GM23248 (cell line): ENCODE data around the gene ABCC12. TPM values are rescaled to one million over a fixed set of nuclear protein-coding genes. Genes with fewer than 3 reads are reported as not detected.

Experiments
- DNase-seq: peaks from one replicate; pipeline ENCODE4 v3.0.0-alpha.2; 2015
- H2AFZ ChIP-seq: fragments of 200-600 bp; sonication (generic); 2 replicates; pipeline ENCODE4 v1.6.1; 2016; ENCODE audit warnings: antibody characterized with exemption
- H3F3A ChIP-seq: fragments of 200-600 bp; sonication (generic); 2 replicates; pipeline ENCODE4 v1.6.1; 2016; ENCODE audit warnings: mild to moderate bottlenecking, antibody characterized with exemption, mixed run types; ENCODE audit not compliant: insufficient read depth
- H3K27ac ChIP-seq: fragments of 200-600 bp; sonication (generic); 2 replicates; pipeline ENCODE4 v1.5.1; 2016; ENCODE audit warnings: mild to moderate bottlenecking
- H3K27me3 ChIP-seq: fragments of 200-600 bp; sonication (generic); replicated peaks from 2 replicates; pipeline ENCODE4 v1.6.1; 2016; ENCODE audit warnings: mild to moderate bottlenecking; ENCODE audit not compliant: insufficient read depth
- H3K36me3 ChIP-seq: fragments of 200-600 bp; sonication (generic); 2 replicates; pipeline ENCODE4 v1.6.1; 2016; ENCODE audit warnings: low read depth, mild to moderate bottlenecking
- H3K4me1 ChIP-seq: fragments of 200-600 bp; sonication (generic); 2 replicates; pipeline ENCODE4 v1.6.1; 2016; ENCODE audit warnings: mild to moderate bottlenecking; ENCODE audit not compliant: insufficient read depth
- H3K4me2 ChIP-seq: fragments of 200-600 bp; sonication (generic); one replicate; pipeline ENCODE4 v1.6.1; 2016; ENCODE audit warnings: mild to moderate bottlenecking; ENCODE audit not compliant: unreplicated experiment
- H3K4me3 ChIP-seq: fragments of 200-600 bp; sonication (generic); 2 replicates; pipeline ENCODE4 v1.5.1; 2016; ENCODE audit warnings: mild to moderate bottlenecking
- H3K79me2 ChIP-seq: fragments of 200-600 bp; sonication (generic); 2 replicates; pipeline ENCODE4 v1.6.1; 2016; ENCODE audit warnings: mild to moderate bottlenecking; ENCODE audit not compliant: insufficient read depth
- H3K9ac ChIP-seq: fragments of 200-600 bp; sonication (generic); 2 replicates; pipeline ENCODE4 v1.6.1; 2016; ENCODE audit warnings: mild to moderate bottlenecking
- H3K9me2 ChIP-seq: fragments of 200-600 bp; sonication (generic); 2 replicates; pipeline ENCODE4 v1.6.1; 2016; ENCODE audit warnings: mixed run types, mild to moderate bottlenecking, moderate library complexity; ENCODE audit not compliant: insufficient read depth
- H3K9me3 ChIP-seq: fragments of 200-600 bp; sonication (generic); one replicate; pipeline ENCODE4 v1.6.1; 2017; ENCODE audit warnings: low read depth
- H4K20me1 ChIP-seq: fragments of 200-600 bp; sonication (generic); 2 replicates; pipeline ENCODE4 v1.6.0; 2016; ENCODE audit not compliant: insufficient read depth
- EZH2 ChIP-seq: fragments of 200-600 bp; sonication (generic); IDR thresholded peaks from 2 replicates; pipeline ENCODE4 v1.6.1; 2018; ENCODE audit warnings: antibody characterized with exemption, mild to moderate bottlenecking; ENCODE audit not compliant: insufficient read depth, poor library complexity, severe bottlenecking
- EZH2phosphoT487 ChIP-seq: fragments of 200-600 bp; sonication (generic); IDR thresholded peaks from 2 replicates; pipeline ENCODE4 v1.6.1; 2018; ENCODE audit warnings: antibody characterized with exemption, moderate library complexity, mild to moderate bottlenecking, low read depth; ENCODE audit not compliant: insufficient read depth
- WGBS, 2 experiments: methylation state at CpG; one replicate each; pipeline ENCODE4 v1.1.6; 2015 to 2017; ENCODE audit warnings: low lambda C conversion rate in 2 of 2, low coverage in 1 of 2; ENCODE audit errors: missing lambda C conversion rate in 2 of 2; 5-methylcytosine and 5-hydroxymethylcytosine counted together
- in situ Hi-C: fragments of 300-500 bp; cut with MboI; formaldehyde crosslinking; loops from 2 replicates; pipeline ENCODE4 v1.15.0; 2020
- polyA plus RNA-seq: library from polyadenylated mRNA; unstranded; fragments of >200 nt; fragmentation: Nextera tagmentation; extraction: Ambion mirVana; gene quantifications from 2 replicates; pipeline ENCODE4 v1.2.1, GENCODE V29; 2016
- total RNA-seq: library from RNA; depleted of rRNA; stranded (reverse); fragments of >200 nt; shearing (Covaris generic); gene quantifications from 2 replicates; pipeline ENCODE4 v1.2.3, GENCODE V29; 2014; rRNA removed

The ABCC12 gene
- total and polyA plus RNA-seq, 2 experiments from 2014 or later, result not detected

DNA sequence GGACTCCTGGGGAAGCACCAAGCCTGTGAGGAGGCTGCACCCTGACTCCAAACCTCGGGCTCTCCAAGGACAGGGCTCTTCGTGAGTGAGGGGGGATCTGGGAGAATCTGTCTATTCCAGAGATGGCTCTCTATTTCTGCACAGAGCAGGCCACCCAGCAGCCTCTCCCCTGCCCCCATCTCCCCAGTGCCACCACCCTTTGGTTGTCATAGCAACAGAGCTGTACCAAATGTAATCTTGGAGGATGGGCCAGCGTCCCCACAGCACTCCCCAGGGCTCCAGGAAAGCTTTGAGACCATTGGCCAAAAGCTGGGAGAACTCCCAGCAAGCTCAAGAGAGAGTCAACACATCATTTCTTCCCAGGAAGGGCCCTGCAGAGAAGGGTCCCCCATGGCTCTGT is 49.3 kb downstream of the ABCC12 start:
- Histone ChIP-seq H3K36me3 (no peaks in the 10 kb centered on the region), H3K9me2 (no peaks in the 10 kb centered on the region), H2AFZ (no peak overlapping the region), H3K4me1 (no peaks in the 10 kb centered on the region), H3K9ac (no peak overlapping the region), H3K4me3 (no peak overlapping the region), H3F3A (no peaks in the 10 kb centered on the region), H3K79me2 (no peaks in the 10 kb centered on the region), H3K9me3 (no peaks in the 10 kb centered on the region), H3K4me2 (no peak overlapping the region), H3K27me3 (peaks cover 19% of the 10 kb centered on the region), H4K20me1 (no peaks in the 10 kb centered on the region), H3K27ac (no peak overlapping the region)
- TF ChIP-seq EZH2phosphoT487, result no peak
- no peak for TF ChIP-seq EZH2
- in situ Hi-C loops, result no loop called here
- 23 to 32% methylated on average over 2 to 3 of the region's 3 CpGs for WGBS, 2 experiments
- DNase-seq, result no peak

Other genes with a start within 250 kb of the ABCC12 start
- gene LONP2, start 88.3 kb upstream of the ABCC12 start, total RNA-seq, result 48.3 and 53.9 TPM in 2 replicates
- gene LONP2, start 88.3 kb upstream of the ABCC12 start, polyA plus RNA-seq, result 44.6 and 46.5 TPM in 2 replicates
- 0.76 TPM in 1 of 2 replicates, not detected in the other for gene ABCC11, start 91.5 kb upstream of the ABCC12 start, total RNA-seq
- 0.23 and 0.29 TPM in 2 replicates for gene ABCC11, start 91.5 kb upstream of the ABCC12 start, polyA plus RNA-seq
- gene SIAH1, start 229.4 kb upstream of the ABCC12 start, total RNA-seq, result 24.4 and 24.9 TPM in 2 replicates
- gene SIAH1, start 229.4 kb upstream of the ABCC12 start, polyA plus RNA-seq, result 29.9 and 31.0 TPM in 2 replicates